SK-N-SH (cell line): ENCODE measurements around the gene SDSL. TPM values are rescaled to one million over a fixed set of nuclear protein-coding genes. Genes with fewer than 3 reads are reported as not detected.

Source experiments
- CTCF ChIA-PET: fragments of 300-600, 350-600 bp; formaldehyde crosslinking; extraction: SDS; loops from one replicate; lab custom pipeline; 2021; lab: Yijun Ruan, JAX
- POLR2A ChIA-PET: fragments of 350-600 bp; sonication (Branson Sonifier 250); formaldehyde crosslinking; extraction: SDS; loops from one replicate; lab custom pipeline; 2020; ENCODE audit warnings: antibody characterized with exemption, inconsistent platforms; lab: Yijun Ruan, JAX
- DNase-seq: peaks from one replicate; pipeline ENCODE4 v3.0.0; 2012
- H2AFZ ChIP-seq: fragments of 200-600 bp; sonication (generic); 2 replicates; pipeline ENCODE4 v1.8.1; 2016; ENCODE audit warnings: antibody characterized with exemption, mild to moderate bottlenecking, low read depth
- H3F3A ChIP-seq: fragments of 200-600 bp; sonication (generic); replicated peaks from 2 replicates; pipeline ENCODE3; 2016; ENCODE audit warnings: antibody characterized with exemption, mild to moderate bottlenecking; ENCODE audit not compliant: insufficient read depth
- H3K27ac ChIP-seq, 2 experiments: fragments of 200-500 bp in 1 of 2; fragments of 200-600 bp in 1 of 2; sonication (Bioruptor generic) in 1 of 2; sonication (generic), shearing (Covaris generic) in 1 of 2; 2 replicates each; pipeline versions ENCODE4 v1.5.1 to v1.6.1; 2014 to 2016; ENCODE audit warnings: low read depth in 2 of 2, inconsistent platforms in 1 of 2, low read length in 1 of 2, mild to moderate bottlenecking in 1 of 2, mixed read lengths in 1 of 2
- H3K27me3 ChIP-seq: fragments of 200-600 bp; sonication (generic), shearing (Covaris generic); 2 replicates; pipeline ENCODE4 v1.6.1; 2016; ENCODE audit warnings: mixed run types; ENCODE audit not compliant: insufficient read depth
- H3K36me3 ChIP-seq, 2 experiments: fragments of 200-500 bp in 1 of 2; fragments of 200-600 bp in 1 of 2; sonication (Bioruptor generic) in 1 of 2; sonication (generic) in 1 of 2; replicated peaks in 1 of 2; 2 replicates each; pipeline versions ENCODE3 to v1.5.1; 2014 to 2016; ENCODE audit warnings: low read length in 1 of 2, mild to moderate bottlenecking in 1 of 2; ENCODE audit not compliant: insufficient read depth in 2 of 2, control insufficient read depth in 1 of 2
- H3K4me1 ChIP-seq, 2 experiments: fragments of 200-500 bp in 1 of 2; fragments of 200-600 bp in 1 of 2; sonication (Bioruptor generic) in 1 of 2; sonication (generic), shearing (Covaris generic) in 1 of 2; 2 replicates each; pipeline versions ENCODE4 v1.5.1 to v1.6.1; 2014 to 2016; ENCODE audit warnings: low read depth in 1 of 2, low read length in 1 of 2, mixed run types in 1 of 2; ENCODE audit not compliant: insufficient read depth in 2 of 2, control insufficient read depth in 1 of 2
- H3K4me2 ChIP-seq: fragments of 200-600 bp; sonication (generic), shearing (Covaris generic); 2 replicates; pipeline ENCODE4 v1.6.1; 2017; ENCODE audit warnings: mixed run types
- H3K4me3 ChIP-seq, 2 experiments: fragments of 200-500 bp in 1 of 2; fragments of 200-600 bp in 1 of 2; sonication (Bioruptor generic) in 1 of 2; sonication (generic), shearing (Covaris generic) in 1 of 2; 2 replicates each; pipeline versions ENCODE4 v1.5.1 to v1.8.1; 2014 to 2016; ENCODE audit warnings: low read depth in 2 of 2, inconsistent platforms in 1 of 2, low read length in 1 of 2, mild to moderate bottlenecking in 1 of 2, mixed read lengths in 1 of 2, moderate library complexity in 1 of 2
- H3K79me2 ChIP-seq: fragments of 200-600 bp; sonication (generic); 2 replicates; pipeline ENCODE4 v1.8.1; 2017; ENCODE audit warnings: mild to moderate bottlenecking; ENCODE audit not compliant: insufficient read depth
- H3K9ac ChIP-seq: fragments of 200-600 bp; sonication (generic); 2 replicates; pipeline ENCODE4 v1.6.1; 2017; ENCODE audit warnings: mixed run types
- H3K9me2 ChIP-seq: fragments of 200-600 bp; sonication (generic); 2 replicates; pipeline ENCODE4 v1.6.1; 2017; ENCODE audit warnings: mixed run types
- H3K9me3 ChIP-seq: fragments of 200-600 bp; sonication (generic); 2 replicates; pipeline ENCODE4 v1.6.1; 2017; ENCODE audit warnings: mixed run types, mild to moderate bottlenecking, moderate library complexity
- H4K20me1 ChIP-seq: fragments of 200-600 bp; sonication (generic); 2 replicates; pipeline ENCODE4 v1.6.1; 2017; ENCODE audit warnings: mild to moderate bottlenecking, mixed run types; ENCODE audit not compliant: insufficient read depth
- CHD2 ChIP-seq: fragments of 150-350 bp; IDR thresholded peaks from 2 replicates; pipeline ENCODE4 v1.6.1; 2018; ENCODE audit warnings: low read length; ENCODE audit not compliant: partially characterized antibody
- EP300 ChIP-seq, 2 experiments: IDR thresholded peaks; 2 replicates each; pipeline versions ENCODE4 v1.4.0 to v1.6.1; 2012; ENCODE audit warnings: borderline replicate concordance in 1 of 2, low read depth in 1 of 2, low read length in 1 of 2
- FOSL2 ChIP-seq: IDR thresholded peaks from 2 replicates; pipeline ENCODE4 v1.4.0; 2012; ENCODE audit warnings: low read depth, mild to moderate bottlenecking, moderate library complexity, borderline replicate concordance
- FOXJ3 ChIP-seq: sonication (generic); formaldehyde crosslinking; IDR thresholded peaks from 2 replicates; pipeline ENCODE4 v1.5.1; 2020; ENCODE audit warnings: mild to moderate bottlenecking, missing genetic modification reagents
- FOXM1 ChIP-seq: IDR thresholded peaks from 2 replicates; pipeline ENCODE4 v1.4.0; 2012; ENCODE audit warnings: low read depth, mild to moderate bottlenecking
- GATA2 ChIP-seq: sonication (generic); formaldehyde crosslinking; IDR thresholded peaks from 2 replicates; pipeline ENCODE4 v1.5.0; 2020; ENCODE audit warnings: mild to moderate bottlenecking, missing genetic modification reagents
- JUND ChIP-seq: IDR thresholded peaks from 2 replicates; pipeline ENCODE4 v1.4.0; 2012
- MAX ChIP-seq: IDR thresholded peaks from 2 replicates; pipeline ENCODE4 v1.4.0; 2012; ENCODE audit warnings: low read depth
- MXI1 ChIP-seq: IDR thresholded peaks from 2 replicates; pipeline ENCODE4 v1.6.1; 2012; ENCODE audit warnings: mild to moderate bottlenecking, low read depth, low read length, improper control_type of control experiment
- NRF1 ChIP-seq: IDR thresholded peaks from 2 replicates; pipeline ENCODE4 v1.6.1; 2012; ENCODE audit warnings: low read depth, mild to moderate bottlenecking, low read length
- POLR2AphosphoS5 ChIP-seq: IDR thresholded peaks from 2 replicates; pipeline ENCODE4 v1.6.1; 2012; ENCODE audit warnings: low read depth, low read length
- REST ChIP-seq: IDR thresholded peaks from 2 replicates; pipeline ENCODE4 v1.6.1; 2012; ENCODE audit warnings: mild to moderate bottlenecking, low read depth, low read length, moderate library complexity
- RFX5 ChIP-seq: IDR thresholded peaks from 2 replicates; pipeline ENCODE4 v1.6.1; 2012; ENCODE audit warnings: mild to moderate bottlenecking, improper control_type of control experiment, low read length
- TAF1 ChIP-seq: IDR thresholded peaks from 2 replicates; pipeline ENCODE4 v1.6.1; 2012; ENCODE audit warnings: low read depth, mild to moderate bottlenecking, low read length, moderate library complexity, borderline replicate concordance
- USF2 ChIP-seq: fragments of 150-350 bp; IDR thresholded peaks from 2 replicates; pipeline ENCODE4 v1.6.1; 2017; ENCODE audit warnings: antibody characterized with exemption, low read length, low read depth, borderline replicate concordance
- WGBS: methylation state at CpG from one replicate; pipeline ENCODE4 v1.1.6; 2017; ENCODE audit warnings: low lambda C conversion rate; 5-methylcytosine and 5-hydroxymethylcytosine counted together
- polyA plus RNA-seq, 3 experiments: library from polyadenylated mRNA; depleted of rRNA; stranded (reverse); fragments of >200 nt; gene quantifications; 2 replicates each; pipeline ENCODE4 v1.2.3, GENCODE V29; 2012
- TF ChIP-seq, protein P1 (sequence below): fragments of 150-350 bp; IDR thresholded peaks from 2 replicates; pipeline ENCODE4 v1.6.1; 2016; ENCODE audit warnings: mild to moderate bottlenecking, low read depth, low read length

The SDSL gene
- polyA plus RNA-seq, 1 of the 3 experiments (the other 2 are of a cell fraction), result 33.7 TPM

DNA sequence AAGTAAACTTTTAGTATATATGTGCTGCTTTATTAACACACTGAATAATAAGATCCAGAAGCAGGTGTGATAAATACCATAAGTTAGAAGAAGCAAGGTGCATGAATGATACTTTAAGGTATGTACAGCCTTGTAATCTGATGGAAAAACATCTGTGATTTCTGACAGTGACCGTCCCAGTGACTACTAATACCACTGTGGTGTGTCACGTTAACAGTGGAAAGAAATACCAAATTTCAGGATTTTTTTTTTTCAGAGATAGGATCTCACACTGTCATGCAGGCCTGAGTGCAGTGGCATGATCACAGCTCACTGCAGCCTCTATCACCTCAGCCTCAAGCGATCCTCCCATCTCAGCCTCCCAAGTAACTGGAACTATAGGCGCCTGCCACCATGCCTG lies 40.0 kb upstream of the SDSL start:
- Histone ChIP-seq H3K4me1 (no peaks in the 10 kb centered on the region), H3K36me3 (peaks cover 6 to 13% of the 10 kb centered on the region in 2 experiments), H3K4me3 (no peak overlapping the region), H3K4me2 (no peak overlapping the region), H3K79me2 (no peaks in the 10 kb centered on the region), H3K27me3 (no peaks in the 10 kb centered on the region), H4K20me1 (no peaks in the 10 kb centered on the region), H3K27ac (no peak overlapping the region), H3K9ac (no peak overlapping the region), H3F3A (no peaks in the 10 kb centered on the region), H2AFZ (no peak overlapping the region), H3K9me3 (no peaks in the 10 kb centered on the region), H3K9me2 (no peaks in the 10 kb centered on the region)
- WGBS, result 87% methylated on average over 4 of the region's 4 CpGs
- ChIA-PET CTCF (interaction anchor here (0.8 to 1.5 kb wide), 3 partner anchors 43 to 181 kb away, joined by 3 read pairs; no protein-coding TSS in a partner anchor), POLR2A (no interaction called here)
- no peak for DNase-seq
- TF ChIP-seq GATA2, result no peak
- TF ChIP-seq TAF1, result no peak
- TF ChIP-seq EP300 (IDR thresholded peaks at IDR 0.05; ENCODE audit: borderline replicate concordance in 1 of 2, low read depth in 1 of 2, low read length in 1 of 2), result no peak
- no peak for TF ChIP-seq CHD2
- TF ChIP-seq FOXM1, result no peak
- TF ChIP-seq NRF1, result no peak
- no peak for TF ChIP-seq POLR2AphosphoS5
- TF ChIP-seq RFX5, result no peak
- TF ChIP-seq FOSL2, result no peak
- no peak for TF ChIP-seq FOXJ3 (CRISPR knock-in tag)
- no peak for TF ChIP-seq MXI1
- TF ChIP-seq MAX, result no peak
- TF ChIP-seq REST, result no peak
- TF ChIP-seq, protein P1, sequence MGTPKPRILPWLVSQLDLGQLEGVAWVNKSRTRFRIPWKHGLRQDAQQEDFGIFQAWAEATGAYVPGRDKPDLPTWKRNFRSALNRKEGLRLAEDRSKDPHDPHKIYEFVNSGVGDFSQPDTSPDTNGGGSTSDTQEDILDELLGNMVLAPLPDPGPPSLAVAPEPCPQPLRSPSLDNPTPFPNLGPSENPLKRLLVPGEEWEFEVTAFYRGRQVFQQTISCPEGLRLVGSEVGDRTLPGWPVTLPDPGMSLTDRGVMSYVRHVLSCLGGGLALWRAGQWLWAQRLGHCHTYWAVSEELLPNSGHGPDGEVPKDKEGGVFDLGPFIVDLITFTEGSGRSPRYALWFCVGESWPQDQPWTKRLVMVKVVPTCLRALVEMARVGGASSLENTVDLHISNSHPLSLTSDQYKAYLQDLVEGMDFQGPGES, result no peak

DNA sequence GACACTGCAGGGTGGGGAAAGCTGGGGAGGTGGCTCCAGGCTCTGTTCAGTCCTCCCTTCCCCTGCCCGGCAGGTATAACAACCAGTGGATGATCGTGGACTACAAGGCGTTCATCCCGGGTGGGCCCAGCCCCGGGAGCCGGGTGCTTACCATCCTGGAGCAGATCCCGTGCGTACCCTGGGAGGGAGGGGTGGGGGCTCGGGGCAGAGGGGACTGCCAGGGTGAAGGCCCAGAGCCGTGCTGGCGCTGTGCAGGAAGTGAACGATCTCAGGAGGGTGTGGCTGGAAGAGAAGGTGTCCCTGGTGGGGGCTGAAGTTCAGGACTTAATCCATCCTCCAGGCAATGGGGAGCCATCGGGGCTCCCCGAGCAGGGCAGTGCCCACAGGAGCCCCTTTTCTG lies 37.4 kb upstream of the SDSL start:
- H3K27me3 ChIP-seq, result no peaks in the 10 kb centered on the region
- no peaks in the 10 kb centered on the region for H3K4me1 ChIP-seq
- no peaks in the 10 kb centered on the region for H3K79me2 ChIP-seq
- H3F3A ChIP-seq, result no peaks in the 10 kb centered on the region
- CTCF ChIA-PET, result no interaction called here
- no peak overlapping the region for H2AFZ ChIP-seq
- WGBS, result 90% methylated on average over 7 of the region's 14 CpGs
- no peaks in the 10 kb centered on the region for H3K9me2 ChIP-seq
- no peak overlapping the region for H3K9ac ChIP-seq
- TF ChIP-seq NRF1 (no peak), JUND (no peak), POLR2AphosphoS5 (no peak), USF2 (no peak), FOXJ3 (CRISPR knock-in tag) (no peak)
- H3K4me2 ChIP-seq, result no peak overlapping the region
- H3K4me3 ChIP-seq, result no peak overlapping the region
- no peaks in the 10 kb centered on the region for H3K9me3 ChIP-seq
- H4K20me1 ChIP-seq, result no peaks in the 10 kb centered on the region
- POLR2A ChIA-PET, result no interaction called here
- H3K36me3 ChIP-seq, result peaks cover 3 to 15% of the 10 kb centered on the region in 2 experiments
- H3K27ac ChIP-seq, result no peak overlapping the region
- DNase-seq, result no peak
